ENCODE measurements around the gene HELZ2. TPM values are rescaled to one million over a fixed set of nuclear protein-coding genes. Genes with fewer than 3 reads are reported as not detected.

Gene HELZ2
- total RNA-seq, 1 experiment from 2014 or later, result 18.1 TPM

DNA sequence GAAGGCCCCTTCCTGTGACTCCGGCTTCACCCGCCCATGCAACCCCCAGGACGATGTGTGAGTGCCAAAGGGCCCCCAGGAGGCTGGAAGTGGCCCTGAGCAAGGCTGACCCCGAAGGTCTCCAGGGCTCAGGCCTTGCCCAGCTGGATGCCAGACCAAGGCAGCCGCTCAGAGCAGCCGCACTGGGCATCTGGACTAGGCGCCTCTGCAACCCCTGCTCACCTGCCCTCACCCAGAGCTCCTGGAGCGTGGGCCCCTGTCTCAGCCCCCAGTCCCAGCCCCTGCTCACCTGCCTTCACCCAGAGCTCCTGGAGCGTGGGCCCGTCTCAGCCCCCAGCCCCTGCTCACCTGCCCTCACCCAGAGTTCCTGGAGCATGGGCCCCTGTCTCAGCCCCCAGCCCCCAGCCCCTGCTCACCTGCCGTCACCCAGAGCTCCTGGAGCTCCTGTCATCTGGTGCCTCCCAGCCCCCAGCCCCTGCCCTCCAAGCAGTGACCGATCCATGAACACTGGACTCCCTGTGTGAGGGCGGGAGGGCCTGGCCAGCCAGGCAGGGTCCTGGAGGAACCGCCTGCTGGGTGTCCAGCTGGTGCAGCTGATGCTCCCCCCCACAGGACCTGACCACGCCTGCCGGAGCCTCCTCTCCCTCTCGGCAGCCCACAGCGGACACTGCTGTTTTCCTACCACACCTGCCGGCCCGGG is 27.6 kb downstream of the HELZ2 start:
- no peak overlapping the region for H3K4me3 Mint-ChIP-seq (ENCODE audit: unreplicated experiment)
- no peak overlapping the region for H3K27ac Mint-ChIP-seq (ENCODE audit: low read depth, unreplicated experiment)
- H3K4me1 Mint-ChIP-seq (ENCODE audit: insufficient read depth, unreplicated experiment), result peaks cover 21% of the 10 kb centered on the region
- ChIA-PET POLR2A (interaction anchor here (1.4 to 1.5 kb wide), 2 partner anchors 161 to 273 kb away, joined by 3 to 4 read pairs; partner anchors contain the start of genes ARFGAP1, ARFRP1 and ZGPAT), CTCF (interaction anchor here (0.6 to 2.6 kb wide), 3 partner anchors 9 to 428 kb away, joined by 3 to 9 read pairs (median 5); no protein-coding TSS in a partner anchor)
- DNase-seq (ENCODE audit: unreplicated experiment), result no peak
- no peaks in the 10 kb centered on the region for H3K9me3 Mint-ChIP-seq (ENCODE audit: unreplicated experiment)
- no TSS peak for BruUV-seq (replicated peaks)
- intact Hi-C loops (cut with micrococcal nuclease), result no loop called here
- TF ChIP-seq CTCF (IDR thresholded peaks at IDR 0.05; ENCODE audit: unreplicated experiment), result no peak
- peaks cover 7% of the 10 kb centered on the region for H3K36me3 Mint-ChIP-seq (ENCODE audit: insufficient read depth, unreplicated experiment)
- H3K27me3 Mint-ChIP-seq (ENCODE audit: insufficient read depth, unreplicated experiment), result no peaks in the 10 kb centered on the region

- BruUV-seq (replicated peaks), result no TSS peak
- POLR2A ChIA-PET, result interaction anchor here (0.7 to 2.7 kb wide), 6 partner anchors 10 to 273 kb away, joined by 3 to 12 read pairs (median 4); partner anchors contain the start of genes ARFGAP1, ARFRP1, PPDPF and ZGPAT
Measured at GRCh38 chr20:63545814-63546213, 28.2 kb downstream of the HELZ2 start.

GRCh38 chr20:63544958-63545516 is 29.0 kb downstream of the HELZ2 start:
- H3K4me3 Mint-ChIP-seq (ENCODE audit: unreplicated experiment), result no peak overlapping the region

More at GRCh38 chr20:63545814-63546213, 28.2 kb downstream of the HELZ2 start:
- H3K9me3 Mint-ChIP-seq (ENCODE audit: unreplicated experiment), result no peaks in the 10 kb centered on the region
- peaks cover 7% of the 10 kb centered on the region for H3K36me3 Mint-ChIP-seq (ENCODE audit: insufficient read depth, unreplicated experiment)
- no peak overlapping the region for H3K27ac Mint-ChIP-seq (ENCODE audit: low read depth, unreplicated experiment)
- intact Hi-C loops (cut with micrococcal nuclease), result no loop called here
- H3K4me1 Mint-ChIP-seq (ENCODE audit: insufficient read depth, unreplicated experiment), result peaks cover 21% of the 10 kb centered on the region
- H3K4me3 Mint-ChIP-seq (ENCODE audit: unreplicated experiment), result no peak overlapping the region
- no peak for DNase-seq (ENCODE audit: unreplicated experiment)
- no peaks in the 10 kb centered on the region for H3K27me3 Mint-ChIP-seq (ENCODE audit: insufficient read depth, unreplicated experiment)
- CTCF ChIA-PET, result interaction anchor here (0.9 to 2.6 kb wide), 2 partner anchors 36 to 429 kb away, joined by 3 to 9 read pairs; no protein-coding TSS in a partner anchor
- TF ChIP-seq CTCF (IDR thresholded peaks at IDR 0.05; ENCODE audit: unreplicated experiment), result no peak

More at GRCh38 chr20:63544958-63545516, 29.0 kb downstream of the HELZ2 start:
- peak; percentile 82 for DNase-seq (ENCODE audit: unreplicated experiment)
- Mint-ChIP-seq H3K9me3 (ENCODE audit: unreplicated experiment) (no peaks in the 10 kb centered on the region), H3K36me3 (ENCODE audit: insufficient read depth, unreplicated experiment) (peaks cover 7% of the 10 kb centered on the region), H3K27me3 (ENCODE audit: insufficient read depth, unreplicated experiment) (no peaks in the 10 kb centered on the region), H3K27ac (ENCODE audit: low read depth, unreplicated experiment) (no peak overlapping the region), H3K4me1 (ENCODE audit: insufficient read depth, unreplicated experiment) (peaks cover 21% of the 10 kb centered on the region)
- no peak for TF ChIP-seq CTCF (IDR thresholded peaks at IDR 0.05; ENCODE audit: unreplicated experiment)
- intact Hi-C loops (cut with micrococcal nuclease), result no loop called here
- no TSS peak for BruUV-seq (replicated peaks)
- ChIA-PET CTCF (interaction anchor here (0.6 to 2.6 kb wide), 5 partner anchors 23 to 576 kb away, joined by 3 to 9 read pairs (median 4); no protein-coding TSS in a partner anchor), POLR2A (interaction anchor here (0.7 to 2.7 kb wide), 10 partner anchors 9 to 320 kb away, joined by 3 to 12 read pairs (median 4); partner anchors contain the start of genes ARFGAP1, ARFRP1, FNDC11 and PPDPF)
